ENCODE data around the gene FIGNL1. TPM values are rescaled to one million over a fixed set of nuclear protein-coding genes. Genes with fewer than 3 reads are reported as not detected.

The FIGNL1 gene
- total and polyA plus RNA-seq, 12 donors: 4.0 to 14.7 (median 7.8) TPM

DNA sequence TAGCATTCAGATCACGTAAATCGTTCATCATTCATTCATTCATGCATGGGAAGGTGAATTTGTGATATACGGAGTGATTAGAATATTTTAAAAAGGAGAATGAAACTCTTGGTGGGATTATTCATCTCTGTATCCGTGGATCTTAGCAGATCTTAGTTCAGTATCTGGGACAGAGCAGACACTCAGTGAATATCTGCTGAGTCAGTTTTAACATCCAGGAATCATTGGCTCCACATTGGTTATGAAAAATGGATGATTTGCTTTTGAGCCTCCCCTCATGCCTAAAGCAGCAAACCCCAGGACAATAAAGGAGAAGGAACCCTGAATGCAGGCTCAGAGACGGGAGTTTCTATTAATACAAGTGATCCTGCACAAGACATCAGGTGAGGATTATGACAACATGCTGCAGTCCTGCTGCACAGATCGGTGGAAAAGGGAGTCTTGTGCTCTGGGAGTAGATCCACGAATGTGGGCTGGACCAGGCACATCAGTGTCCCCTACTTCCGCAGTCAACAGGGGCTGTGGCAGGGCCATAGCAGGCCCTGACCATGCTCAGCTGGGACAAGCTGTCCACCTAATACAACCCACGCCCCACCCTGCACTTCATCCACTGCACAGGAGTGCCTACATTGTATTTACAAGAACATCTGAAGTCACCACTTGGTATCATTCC lies 26.9 kb upstream of the FIGNL1 start:
- WGBS, 4 donors: 88 to 93% (median 91%) methylated on average over 9 of the region's 9 CpGs
- no peak for DNase-seq

DNA sequence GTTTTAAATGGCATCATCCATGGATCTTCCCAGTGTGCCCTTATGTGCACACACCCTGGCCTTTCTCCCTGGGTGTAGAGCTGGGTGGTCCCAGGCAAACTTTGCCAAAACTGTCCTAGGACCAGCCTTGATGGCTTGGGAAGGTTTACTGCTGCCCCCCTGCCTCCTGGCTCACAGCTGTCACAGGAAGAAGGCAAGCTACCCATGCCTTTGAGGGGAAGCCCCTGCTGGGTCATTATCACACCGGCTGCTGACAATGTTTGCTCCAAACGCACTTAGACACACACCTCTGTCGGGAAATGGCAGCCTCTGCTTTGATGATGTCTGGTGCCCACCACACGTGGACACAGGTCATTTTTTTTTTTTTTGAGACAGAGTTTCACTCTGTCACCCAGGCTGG lies 25.2 kb upstream of the FIGNL1 start:
- 50 to 77% (median 56%) methylated on average over 3 to 4 of the region's 4 CpGs for WGBS, 4 donors
- Histone ChIP-seq H3K27me3 (no peaks in the 10 kb centered on the region), H3K4me1 (replicated peaks in 1 of 2) (no peaks in the 10 kb centered on the region), H3K4me3 (no peak overlapping the region), H3K36me3 (replicated peaks in 1 of 2) (no peaks in the 10 kb centered on the region), H3K27ac (peak overlapping the region in 1 of 5 donors; percentile 38), H3K9me3 (replicated peaks in 1 of 3) (no peaks in the 10 kb centered on the region)
- TF ChIP-seq, protein P1, sequence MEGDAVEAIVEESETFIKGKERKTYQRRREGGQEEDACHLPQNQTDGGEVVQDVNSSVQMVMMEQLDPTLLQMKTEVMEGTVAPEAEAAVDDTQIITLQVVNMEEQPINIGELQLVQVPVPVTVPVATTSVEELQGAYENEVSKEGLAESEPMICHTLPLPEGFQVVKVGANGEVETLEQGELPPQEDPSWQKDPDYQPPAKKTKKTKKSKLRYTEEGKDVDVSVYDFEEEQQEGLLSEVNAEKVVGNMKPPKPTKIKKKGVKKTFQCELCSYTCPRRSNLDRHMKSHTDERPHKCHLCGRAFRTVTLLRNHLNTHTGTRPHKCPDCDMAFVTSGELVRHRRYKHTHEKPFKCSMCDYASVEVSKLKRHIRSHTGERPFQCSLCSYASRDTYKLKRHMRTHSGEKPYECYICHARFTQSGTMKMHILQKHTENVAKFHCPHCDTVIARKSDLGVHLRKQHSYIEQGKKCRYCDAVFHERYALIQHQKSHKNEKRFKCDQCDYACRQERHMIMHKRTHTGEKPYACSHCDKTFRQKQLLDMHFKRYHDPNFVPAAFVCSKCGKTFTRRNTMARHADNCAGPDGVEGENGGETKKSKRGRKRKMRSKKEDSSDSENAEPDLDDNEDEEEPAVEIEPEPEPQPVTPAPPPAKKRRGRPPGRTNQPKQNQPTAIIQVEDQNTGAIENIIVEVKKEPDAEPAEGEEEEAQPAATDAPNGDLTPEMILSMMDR (IDR thresholded peaks at IDR 0.05): no peak
- TF ChIP-seq POLR2A (IDR thresholded peaks at IDR 0.05): no peak
- DNase-seq: no peak
- intact Hi-C loops (cut with DNase I): loop anchor here in 1 of 2 donors (10.0 kb wide), 2 partner anchors 589 to 679 kb away; no protein-coding TSS in a partner anchor

More for the DNA sequence above, 26.9 kb upstream of the FIGNL1 start:
- Histone ChIP-seq H3K27me3 (no peaks in the 10 kb centered on the region), H3K9me3 (replicated peaks in 1 of 3) (no peaks in the 10 kb centered on the region), H3K4me3 (no peak overlapping the region), H3K4me1 (replicated peaks in 1 of 2) (no peaks in the 10 kb centered on the region), H3K36me3 (replicated peaks in 1 of 2) (no peaks in the 10 kb centered on the region), H3K27ac (no peak overlapping the region)
- TF ChIP-seq POLR2A (IDR thresholded peaks at IDR 0.05): no peak
- TF ChIP-seq, protein P1 (IDR thresholded peaks at IDR 0.05): no peak
- intact Hi-C loops (cut with DNase I): loop anchor here in 1 of 2 donors (10.0 kb wide), 2 partner anchors 588 to 678 kb away; no protein-coding TSS in a partner anchor

DNA sequence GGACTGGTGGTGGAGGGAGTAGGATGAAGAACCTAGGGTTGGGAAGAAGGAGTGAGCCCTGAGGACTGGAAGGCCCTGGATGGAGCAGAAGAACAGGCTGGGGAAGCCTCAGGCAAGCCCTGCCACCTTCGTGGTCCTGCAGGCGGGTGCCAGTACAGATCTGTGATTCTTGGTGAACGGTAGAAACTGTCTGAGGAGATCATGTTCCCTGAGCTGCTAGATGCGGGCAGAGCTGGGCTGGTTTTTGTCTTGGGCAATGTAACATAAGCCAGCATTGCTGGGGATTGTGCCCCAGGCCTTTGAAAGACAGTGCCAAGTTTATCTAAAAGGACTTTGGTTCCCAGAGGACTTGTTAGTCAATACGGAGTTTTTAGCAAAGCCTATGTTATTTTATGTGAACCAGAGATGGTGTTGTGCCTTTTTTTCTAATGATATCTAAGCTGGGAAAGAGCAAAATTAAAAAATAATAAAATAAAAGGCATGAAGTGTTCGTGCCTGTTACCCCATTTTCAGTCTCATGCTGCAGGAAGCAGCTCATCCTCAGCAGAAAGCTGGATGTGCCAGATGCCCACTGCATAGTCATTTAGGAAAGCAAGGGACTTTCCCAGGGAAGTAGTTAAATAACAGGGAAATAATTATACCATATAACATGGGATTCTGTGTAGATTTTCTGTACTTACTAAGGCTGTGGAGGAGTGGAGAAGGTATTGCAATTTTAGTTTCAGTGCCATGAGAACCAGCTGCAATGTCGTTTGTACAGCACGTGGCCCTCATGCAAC lies 24.4 kb upstream of the FIGNL1 start:
- intact Hi-C loops (cut with DNase I): loop anchor here in 1 of 2 donors (10.0 kb wide), 2 partner anchors 590 to 680 kb away; no protein-coding TSS in a partner anchor
- H3K4me3 ChIP-seq: no peak overlapping the region
- H3K36me3 ChIP-seq (replicated peaks in 1 of 2): no peaks in the 10 kb centered on the region
- H3K27me3 ChIP-seq: no peaks in the 10 kb centered on the region
- no peak for DNase-seq
- WGBS, 4 donors: 61 to 75% (median 67%) methylated on average over 7 to 8 of the region's 8 CpGs
- no peaks in the 10 kb centered on the region for H3K9me3 ChIP-seq (replicated peaks in 1 of 3)
- TF ChIP-seq, protein P1 (IDR thresholded peaks at IDR 0.05): no peak
- no peak for TF ChIP-seq POLR2A (IDR thresholded peaks at IDR 0.05)
- no peaks in the 10 kb centered on the region for H3K4me1 ChIP-seq (replicated peaks in 1 of 2)
- H3K27ac ChIP-seq: peak overlapping the region in 1 of 5 donors; percentile 47

DNA sequence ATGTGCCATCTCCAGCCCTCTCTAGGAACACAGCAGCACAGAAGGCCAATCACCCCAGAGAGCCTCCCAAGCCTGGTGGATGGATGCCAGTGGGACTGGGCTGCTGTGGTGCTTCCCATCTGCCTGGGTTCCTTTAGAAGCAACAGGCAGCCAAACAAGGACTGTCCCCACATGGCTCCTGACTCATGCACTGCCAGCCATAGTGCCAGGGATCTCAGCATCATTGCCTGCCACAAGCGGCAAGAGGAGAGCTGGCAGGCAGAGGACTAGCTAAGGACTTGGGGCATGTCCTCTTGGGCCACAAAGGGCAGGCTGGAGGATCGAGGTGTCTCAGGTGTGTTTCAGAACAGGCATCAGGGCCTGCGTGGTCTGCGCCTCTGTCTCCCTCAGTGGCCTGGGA lies 23.4 kb upstream of the FIGNL1 start:
- no peaks in the 10 kb centered on the region for H3K36me3 ChIP-seq (replicated peaks in 1 of 2)
- peak in 5 of 7 donors; percentile 22 to 73 (median 45) for DNase-seq
- WGBS, 4 donors: 86 to 98% (median 88%) methylated on average over 3 to 4 of the region's 4 CpGs
- intact Hi-C loops (cut with DNase I): loop anchor here in 1 of 2 donors (10.0 kb wide), 2 partner anchors 591 to 681 kb away; no protein-coding TSS in a partner anchor
- TF ChIP-seq, protein P1 (IDR thresholded peaks at IDR 0.05): no peak
- TF ChIP-seq POLR2A (IDR thresholded peaks at IDR 0.05): no peak
- no peak overlapping the region for H3K4me3 ChIP-seq
- peak overlapping the region in 1 of 5 donors; percentile 47 for H3K27ac ChIP-seq
- H3K4me1 ChIP-seq (replicated peaks in 1 of 2): peaks cover 0 to under 1% of the 10 kb centered on the region in 2 donors
- no peaks in the 10 kb centered on the region for H3K27me3 ChIP-seq
- no peaks in the 10 kb centered on the region for H3K9me3 ChIP-seq (replicated peaks in 1 of 3)

All from adrenal gland (tissue), 12 donors.